Activated naive CD8-positive, alpha-beta T cell treated with anti-CD3 and anti-CD28 coated beads, Interleukin-2, amount 10 ng/mL, durations not matched to agents 7 days and 5 days (primary cell): ENCODE measurements around the gene UBL4B. TPM values are rescaled to one million over a fixed set of nuclear protein-coding genes. Genes with fewer than 3 reads are reported as not detected.

Experiments
- ATAC-seq: fragments of 150-1000 bp; cut with Tn5 transposase; one replicate; pipeline ENCODE4 v1.10.0; 2021; ENCODE audit warnings: low read depth, moderate library complexity
- POLR2A ChIA-PET: fragments of 350-600 bp; sonication (Branson Sonifier 250); formaldehyde crosslinking; loops from one replicate; lab custom pipeline; 2021; ENCODE audit warnings: antibody characterized with exemption; lab: Charles Lee
- DNase-seq: peaks from one replicate; pipeline ENCODE4 v3.0.0; 2021
- H3K27ac Mint-ChIP-seq: one replicate; pipeline ENCODE4 v1.8.0; 2022; ENCODE audit warnings: mild to moderate bottlenecking, mixed read lengths
- H3K27me3 Mint-ChIP-seq: one replicate; pipeline ENCODE4 v1.8.0; 2022; ENCODE audit warnings: mild to moderate bottlenecking, moderate library complexity, mixed read lengths
- H3K36me3 Mint-ChIP-seq: one replicate; pipeline ENCODE4 v1.8.0; 2021; ENCODE audit warnings: mild to moderate bottlenecking, mixed read lengths
- H3K4me1 Mint-ChIP-seq: one replicate; pipeline ENCODE4 v1.8.0; 2021; ENCODE audit warnings: mixed read lengths
- H3K4me3 Mint-ChIP-seq: one replicate; pipeline ENCODE4 v1.8.0; 2022; ENCODE audit warnings: mild to moderate bottlenecking, moderate library complexity, mixed read lengths
- H3K9me3 Mint-ChIP-seq: one replicate; pipeline ENCODE4 v1.8.0; 2021; ENCODE audit warnings: mixed read lengths
- total RNA-seq, 2 experiments: library from RNA; stranded (reverse); gene quantifications; one replicate each; pipeline ENCODE4 v1.2.3, GENCODE V29; 2021

UBL4B gene
- total RNA-seq, 2 experiments from 2014 or later = not detected

- no peak for ATAC-seq
- peaks cover 3% of the 10 kb centered on the region for H3K4me1 Mint-ChIP-seq
- H3K27ac Mint-ChIP-seq = no peak overlapping the region
Measured at GRCh38 chr1:110089561-110090275, 22.5 kb upstream of the UBL4B start.

DNA sequence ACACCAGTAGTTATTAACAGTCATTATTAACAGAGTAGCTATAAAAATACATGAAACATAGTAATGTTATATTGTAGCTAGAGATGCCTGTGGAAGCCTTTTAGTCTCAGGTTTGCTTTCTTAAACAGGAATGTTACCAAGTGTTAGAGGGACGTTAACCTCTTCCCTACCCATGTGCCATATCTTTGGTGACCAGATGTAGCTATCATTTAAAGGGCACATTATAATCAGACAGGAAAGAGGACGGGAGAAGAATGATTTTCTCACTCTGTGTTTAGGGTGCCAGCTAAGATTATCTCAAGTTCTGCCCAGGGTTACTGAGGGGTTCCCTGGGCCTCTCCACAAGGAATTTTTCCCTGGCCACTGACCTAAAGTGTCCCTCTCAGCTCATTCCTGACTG is 20.9 kb upstream of the UBL4B start:
- Mint-ChIP-seq H3K27me3 (peaks cover 36% of the 10 kb centered on the region), H3K36me3 (no peaks in the 10 kb centered on the region), H3K9me3 (no peaks in the 10 kb centered on the region), H3K4me3 (no peak overlapping the region), H3K4me1 (no peaks in the 10 kb centered on the region), H3K27ac (no peak overlapping the region)
- POLR2A ChIA-PET = interaction anchor here (0.9 kb wide), 1 partner anchor 9 kb away, joined by 4 read pairs; no protein-coding TSS in a partner anchor
- DNase-seq = no peak
- ATAC-seq = no peak

More at GRCh38 chr1:110089561-110090275, 22.5 kb upstream of the UBL4B start:
- Mint-ChIP-seq H3K9me3 (no peaks in the 10 kb centered on the region), H3K27me3 (peaks cover 48% of the 10 kb centered on the region), H3K4me3 (no peak overlapping the region), H3K36me3 (no peaks in the 10 kb centered on the region)
- DNase-seq = no peak
- POLR2A ChIA-PET = no interaction called here

DNA sequence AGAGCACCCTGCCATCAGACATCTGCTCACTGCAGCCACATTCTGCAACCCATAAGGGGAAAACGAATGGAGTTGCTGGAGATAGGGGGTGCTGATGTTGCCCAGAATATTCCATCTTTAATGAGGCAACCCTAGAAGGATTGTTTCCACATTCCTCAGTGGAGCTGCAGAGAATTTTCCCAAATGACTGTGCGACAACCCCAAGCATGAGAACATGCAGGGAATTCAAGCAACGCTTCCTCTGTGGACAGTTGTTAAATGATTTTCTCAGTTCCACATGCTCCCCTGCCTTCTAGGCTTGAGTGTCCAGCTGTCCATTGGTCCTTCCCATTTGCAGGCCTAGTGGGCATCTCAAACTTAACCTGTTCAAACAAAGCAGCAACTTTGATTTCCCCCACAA is 20.5 kb upstream of the UBL4B start:
- H3K27me3 Mint-ChIP-seq = peaks cover 35% of the 10 kb centered on the region
- no peak overlapping the region for H3K4me3 Mint-ChIP-seq
- DNase-seq (no peak), ATAC-seq (no peak)
- H3K36me3 Mint-ChIP-seq = no peaks in the 10 kb centered on the region
- H3K4me1 Mint-ChIP-seq = no peaks in the 10 kb centered on the region
- POLR2A ChIA-PET = interaction anchor here (0.9 kb wide), 1 partner anchor 10 kb away, joined by 4 read pairs; no protein-coding TSS in a partner anchor
- H3K9me3 Mint-ChIP-seq = no peaks in the 10 kb centered on the region
- no peak overlapping the region for H3K27ac Mint-ChIP-seq

GRCh38 chr1:110092991-110093390 is 19.3 kb upstream of the UBL4B start:
- Mint-ChIP-seq H3K27ac (no peak overlapping the region), H3K4me3 (no peak overlapping the region), H3K4me1 (no peaks in the 10 kb centered on the region), H3K36me3 (no peaks in the 10 kb centered on the region), H3K27me3 (peaks cover 32% of the 10 kb centered on the region), H3K9me3 (no peaks in the 10 kb centered on the region)
- DNase-seq = no peak
- POLR2A ChIA-PET = no interaction called here
- no peak for ATAC-seq

- no peaks in the 10 kb centered on the region for H3K4me1 Mint-ChIP-seq
- no peak overlapping the region for H3K27ac Mint-ChIP-seq
- ATAC-seq (no peak), DNase-seq (no peak)
- no peaks in the 10 kb centered on the region for H3K9me3 Mint-ChIP-seq
- no peaks in the 10 kb centered on the region for H3K36me3 Mint-ChIP-seq
- H3K27me3 Mint-ChIP-seq = peaks cover 31% of the 10 kb centered on the region
- H3K4me3 Mint-ChIP-seq = no peak overlapping the region
- POLR2A ChIA-PET = no interaction called here
Measured at GRCh38 chr1:110094931-110095654, 17.1 kb upstream of the UBL4B start.

DNA sequence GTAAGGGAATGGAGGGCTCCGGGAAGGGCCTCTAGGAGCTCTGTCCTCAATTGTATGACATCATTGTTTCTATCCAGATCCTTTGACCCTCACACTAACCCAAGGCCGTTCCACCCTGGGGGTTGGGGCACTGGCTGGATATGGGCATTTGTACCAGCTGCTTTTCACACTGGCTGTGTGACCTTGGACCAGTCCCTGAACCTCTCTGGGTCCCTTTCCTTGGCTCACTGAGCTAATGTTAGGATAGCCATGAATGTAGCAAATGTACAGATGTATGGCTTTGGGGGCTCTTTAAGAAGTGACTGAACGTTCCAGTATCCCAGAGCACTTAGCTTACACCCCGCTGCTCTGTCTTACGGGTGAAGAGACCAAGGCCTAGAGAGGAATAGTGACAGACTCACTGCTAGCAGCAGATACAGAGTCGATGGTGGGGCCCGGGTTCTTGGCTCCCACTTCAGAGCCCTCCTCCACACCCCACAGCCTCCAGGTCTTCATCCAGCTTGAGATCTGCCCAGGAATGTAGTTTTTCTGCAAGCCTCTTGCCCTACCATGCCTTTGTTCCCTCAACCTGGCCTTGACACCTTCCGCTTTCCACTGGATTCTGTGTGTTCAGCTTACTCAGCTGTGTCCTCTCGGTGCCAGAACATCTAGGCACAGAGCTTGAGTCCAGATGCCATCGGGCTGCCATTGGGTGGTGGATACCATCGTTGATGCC is 14.6 kb upstream of the UBL4B start:
- Mint-ChIP-seq H3K4me3 (no peak overlapping the region), H3K4me1 (no peaks in the 10 kb centered on the region), H3K27me3 (peaks cover 18% of the 10 kb centered on the region), H3K9me3 (no peaks in the 10 kb centered on the region), H3K27ac (no peak overlapping the region), H3K36me3 (no peaks in the 10 kb centered on the region)
- DNase-seq = no peak
- POLR2A ChIA-PET = no interaction called here
- no peak for ATAC-seq

DNA sequence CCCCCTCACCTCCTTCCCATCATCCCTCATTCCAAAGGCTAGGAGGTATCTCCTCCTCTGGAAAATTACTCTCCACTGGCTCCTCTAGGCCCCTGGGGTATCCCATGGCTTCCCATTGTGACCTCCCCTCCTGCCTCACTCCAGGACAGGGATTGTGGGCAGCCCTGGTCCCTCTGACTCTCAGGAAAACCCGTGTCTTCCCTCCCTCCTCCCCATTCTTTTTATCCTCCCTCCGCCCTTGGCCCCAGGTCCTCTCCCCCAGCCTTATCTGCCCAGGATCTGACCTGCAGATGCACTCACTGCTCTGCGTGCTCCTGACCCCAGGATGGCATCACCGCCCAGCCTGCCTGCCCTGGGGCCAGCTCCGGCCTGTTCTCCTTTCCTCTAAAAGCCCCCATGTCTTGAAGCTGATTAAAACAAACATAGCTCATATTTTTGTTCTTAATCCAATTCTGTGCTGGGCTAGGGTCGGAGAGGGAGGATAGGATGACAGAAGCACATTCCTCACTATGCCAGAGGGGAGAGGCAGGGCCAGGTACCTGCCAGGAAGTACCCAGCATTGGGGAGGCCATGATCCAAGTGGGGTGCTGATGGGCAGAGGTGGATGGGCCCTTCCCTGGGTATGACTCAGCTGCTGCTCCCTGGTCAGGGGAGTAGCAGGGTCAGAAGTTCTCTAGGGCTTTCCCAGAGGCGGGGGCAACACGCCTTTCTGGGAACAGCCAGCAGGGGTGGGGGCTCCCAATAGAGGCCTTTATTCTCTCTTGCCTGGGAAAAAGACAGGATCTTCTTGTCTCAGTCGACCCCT is 13.8 kb upstream of the UBL4B start:
- Mint-ChIP-seq H3K4me1 (no peaks in the 10 kb centered on the region), H3K4me3 (no peak overlapping the region), H3K9me3 (no peaks in the 10 kb centered on the region), H3K27ac (no peak overlapping the region), H3K27me3 (peaks cover 11% of the 10 kb centered on the region), H3K36me3 (no peaks in the 10 kb centered on the region)
- no peak for DNase-seq
- POLR2A ChIA-PET = no interaction called here
- ATAC-seq = no peak

GRCh38 chr1:110100335-110100734 is 11.9 kb upstream of the UBL4B start:
- ATAC-seq (no peak), DNase-seq (no peak)
- POLR2A ChIA-PET = no interaction called here
- peaks cover 11% of the 10 kb centered on the region for H3K27me3 Mint-ChIP-seq
- H3K36me3 Mint-ChIP-seq = no peaks in the 10 kb centered on the region
- peaks cover 2% of the 10 kb centered on the region for H3K4me1 Mint-ChIP-seq
- no peak overlapping the region for H3K4me3 Mint-ChIP-seq
- no peaks in the 10 kb centered on the region for H3K9me3 Mint-ChIP-seq
- no peak overlapping the region for H3K27ac Mint-ChIP-seq

- DNase-seq (no peak), ATAC-seq (no peak)
- Mint-ChIP-seq H3K27ac (no peak overlapping the region), H3K4me3 (no peak overlapping the region), H3K36me3 (no peaks in the 10 kb centered on the region), H3K9me3 (no peaks in the 10 kb centered on the region), H3K4me1 (peaks cover 2% of the 10 kb centered on the region), H3K27me3 (peaks cover 2% of the 10 kb centered on the region)
- POLR2A ChIA-PET = no interaction called here
Measured at GRCh38 chr1:110102081-110102480, 10.2 kb upstream of the UBL4B start.

GRCh38 chr1:110106013-110106941 is 6.0 kb upstream of the UBL4B start:
- Mint-ChIP-seq H3K9me3 (no peaks in the 10 kb centered on the region), H3K4me3 (no peak overlapping the region), H3K27me3 (peaks cover 24% of the 10 kb centered on the region), H3K27ac (no peak overlapping the region), H3K36me3 (no peaks in the 10 kb centered on the region), H3K4me1 (peaks cover 2% of the 10 kb centered on the region)
- DNase-seq (peak; percentile 62), ATAC-seq (peak; percentile 76)
- POLR2A ChIA-PET = interaction anchor here (1.4 kb wide), 1 partner anchor 77 kb away, joined by 4 read pairs; no protein-coding TSS in a partner anchor

DNA sequence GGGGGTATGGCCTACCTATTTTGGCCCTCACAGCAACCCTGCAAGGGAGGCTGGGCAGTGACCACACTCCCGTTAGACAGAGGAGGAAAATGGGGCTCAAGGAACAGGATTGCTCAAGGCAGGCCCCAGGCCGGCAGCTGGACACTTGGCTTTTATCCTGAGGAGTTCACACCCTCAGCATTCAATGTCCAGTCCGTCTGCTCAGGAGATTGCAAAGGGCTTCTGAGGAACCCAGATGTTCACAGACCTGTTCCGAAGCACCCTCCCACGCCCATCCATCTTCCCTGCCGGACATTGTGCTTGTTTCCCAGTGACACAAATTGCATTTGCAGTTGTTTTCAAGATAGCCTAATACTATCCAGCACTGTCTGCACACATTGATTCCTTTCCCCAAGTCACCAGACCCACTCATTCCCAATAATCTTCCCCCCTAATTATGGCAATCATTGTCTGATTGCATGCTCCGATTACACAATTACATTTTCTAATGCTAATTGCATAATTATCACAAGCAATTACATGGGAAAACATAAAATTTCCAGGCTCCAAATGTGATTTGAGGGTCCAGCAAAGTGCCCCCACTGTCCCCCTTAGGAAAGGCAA is 4.3 kb upstream of the UBL4B start:
- Mint-ChIP-seq H3K36me3 (no peaks in the 10 kb centered on the region), H3K27me3 (peaks cover 24% of the 10 kb centered on the region), H3K27ac (no peak overlapping the region), H3K4me3 (no peak overlapping the region), H3K9me3 (no peaks in the 10 kb centered on the region), H3K4me1 (peaks cover 2% of the 10 kb centered on the region)
- DNase-seq (no peak), ATAC-seq (no peak)
- POLR2A ChIA-PET = no interaction called here

DNA sequence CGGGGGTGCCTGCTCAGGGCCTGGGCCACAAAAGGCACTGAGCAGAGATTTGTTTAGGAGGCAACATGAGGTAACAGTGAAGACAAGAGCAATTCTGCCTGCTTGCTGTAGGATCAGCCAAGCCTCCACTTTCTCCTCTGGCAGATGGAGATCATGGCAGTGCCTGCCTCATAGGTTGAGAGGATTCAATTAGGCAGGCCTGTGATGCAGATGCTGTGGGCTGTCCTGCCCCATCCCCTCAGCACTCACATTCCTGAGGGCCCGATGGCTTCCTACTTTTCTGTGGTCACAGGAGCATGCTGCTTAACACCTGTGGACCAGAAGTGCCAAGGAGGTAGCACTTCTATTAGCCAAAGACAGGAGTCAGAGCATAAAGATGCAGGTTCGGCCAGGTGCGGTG is 1.2 kb upstream of the UBL4B start:
- H3K4me1 Mint-ChIP-seq = no peaks in the 10 kb centered on the region
- peaks cover 31% of the 10 kb centered on the region for H3K27me3 Mint-ChIP-seq
- no peaks in the 10 kb centered on the region for H3K36me3 Mint-ChIP-seq
- no peak overlapping the region for H3K27ac Mint-ChIP-seq
- ATAC-seq (no peak), DNase-seq (no peak)
- H3K9me3 Mint-ChIP-seq = no peaks in the 10 kb centered on the region
- no peak overlapping the region for H3K4me3 Mint-ChIP-seq
- POLR2A ChIA-PET = no interaction called here
